Astrocyte (in vitro differentiated cells and primary cell): ENCODE data around the gene ARNT2.

ENCODE experiments used
- CTCF ChIP-seq: IDR thresholded peaks from 2 replicates; pipeline ENCODE4 v1.5.1; 2011; ENCODE audit warnings: low read depth, mild to moderate bottlenecking, inconsistent platforms, low read length, moderate library complexity; ENCODE audit not compliant: insufficient read depth
- EZH2 ChIP-seq: IDR thresholded peaks from 2 replicates; pipeline ENCODE4 v1.6.1; 2012; ENCODE audit warnings: mild to moderate bottlenecking, low read length, inconsistent platforms; ENCODE audit not compliant: insufficient read depth

GRCh38 chr15:80455668-80456442, 51.7 kb downstream of the ARNT2 start:
- peak; percentile 99 for TF ChIP-seq CTCF
- TF ChIP-seq EZH2 = no peak
